A673 (cell line): ENCODE results near the gene SARS2. TPM values are rescaled to one million over a fixed set of nuclear protein-coding genes. Genes with fewer than 3 reads are reported as not detected.

Experiments used
- BruUV-seq: library from RNA; stranded (reverse); fragments of 400-500 nt; replicated peaks from 2 replicates; lab custom pipeline; 2021; lab: Mats Ljungman, UMichigan
- CTCF ChIA-PET: fragments of 300-600 bp; sonication (Branson Sonifier 250); formaldehyde crosslinking; loops from one replicate; lab custom pipeline; 2022; ENCODE audit warnings: antibody characterized with exemption; lab: Charles Lee
- POLR2A ChIA-PET: fragments of 300-600 bp; sonication (Branson Sonifier 250); formaldehyde crosslinking; loops from one replicate; lab custom pipeline; 2022; ENCODE audit warnings: antibody characterized with exemption; ENCODE audit not compliant: low non-redundant PET; lab: Charles Lee
- DNase-seq: peaks from one replicate; pipeline ENCODE4 v3.0.0-alpha.2; 2015; ENCODE audit warnings: low spot score
- H3K27ac ChIP-seq: fragments of 200-600 bp; sonication (generic); 2 replicates; pipeline ENCODE4 v1.5.1; 2016; ENCODE audit warnings: mixed run types, low read depth, mild to moderate bottlenecking, mixed read lengths, antibody characterized with exemption, low read length; ENCODE audit not compliant: poor library complexity, severe bottlenecking
- H3K27me3 ChIP-seq: fragments of 200-600 bp; sonication (generic); replicated peaks from 2 replicates; pipeline ENCODE4 v1.6.1; 2017; ENCODE audit warnings: mixed run types, low read depth, mild to moderate bottlenecking, mixed read lengths, antibody characterized with exemption, low read length; ENCODE audit not compliant: insufficient read depth, poor library complexity
- H3K36me3 ChIP-seq: fragments of 200-600 bp; sonication (generic); 2 replicates; pipeline ENCODE4 v1.6.1; 2016; ENCODE audit warnings: mixed run types, mild to moderate bottlenecking, mixed read lengths, antibody characterized with exemption, low read length; ENCODE audit not compliant: insufficient read depth, poor library complexity, severe bottlenecking
- H3K4me1 ChIP-seq: fragments of 200-600 bp; sonication (generic); 2 replicates; pipeline ENCODE4 v1.6.1; 2017; ENCODE audit warnings: mixed run types, mild to moderate bottlenecking, mixed read lengths, antibody characterized with exemption, low read length; ENCODE audit not compliant: insufficient read depth, poor library complexity, severe bottlenecking
- H3K4me3 ChIP-seq: fragments of 200-600 bp; sonication (generic); 2 replicates; pipeline ENCODE4 v1.5.1; 2016; ENCODE audit warnings: low read depth, mixed run types, mild to moderate bottlenecking, mixed read lengths, low read length; ENCODE audit not compliant: poor library complexity, severe bottlenecking
- H3K9me3 ChIP-seq: fragments of 200-600 bp; sonication (generic); 2 replicates; pipeline ENCODE4 v1.6.1; 2016; ENCODE audit warnings: mixed run types, low read depth, mild to moderate bottlenecking, mixed read lengths, antibody characterized with exemption, low read length; ENCODE audit not compliant: poor library complexity, severe bottlenecking
- CTCF ChIP-seq: fragments of 300-800, 200-600 bp; sonication (generic); conservative IDR thresholded peaks from 2 replicates; pipeline ENCODE4 v1.5.1; 2017; ENCODE audit warnings: low read depth, mild to moderate bottlenecking, antibody characterized with exemption, low read length, moderate library complexity, mixed read lengths
- EZH2 ChIP-seq: fragments of 200-600 bp; sonication (generic); IDR thresholded peaks from 2 replicates; pipeline ENCODE4 v1.6.1; 2017; ENCODE audit warnings: borderline replicate concordance, low read depth, mild to moderate bottlenecking, mixed read lengths, antibody characterized with exemption, low read length; ENCODE audit not compliant: poor library complexity, severe bottlenecking
- intact Hi-C: fragments of 100-400 bp; cut with micrococcal nuclease; formaldehyde crosslinking; loops from one replicate; pipeline ENCODE4 v1.10.0; 2022; ENCODE audit not compliant: unreplicated experiment
- total RNA-seq: library from RNA; stranded (reverse); gene quantifications from 2 replicates; pipeline ENCODE4 v1.2.3, GENCODE V29; 2021

Gene SARS2
- total RNA-seq, 1 experiment from 2014 or later: 58.6 TPM

GRCh38 chr19:38921420-38922274 is 8.9 kb downstream of the SARS2 start:
- TF ChIP-seq CTCF (no peak), EZH2 (no peak)
- BruUV-seq: no TSS peak
- CTCF ChIA-PET: no interaction called here

GRCh38 chr19:38920602-38921419 is 9.8 kb downstream of the SARS2 start:
- H3K9me3 ChIP-seq: no peaks in the 10 kb centered on the region
- DNase-seq: no peak
- H3K4me3 ChIP-seq: no peak overlapping the region
- no peaks in the 10 kb centered on the region for H3K27me3 ChIP-seq
- intact Hi-C loops: no loop called here
- H3K27ac ChIP-seq: no peak overlapping the region
- no TSS peak for BruUV-seq
- peaks cover 15% of the 10 kb centered on the region for H3K36me3 ChIP-seq
- no peak for TF ChIP-seq CTCF
- TF ChIP-seq EZH2: no peak
- ChIA-PET POLR2A (no interaction called here), CTCF (no interaction called here)
- no peaks in the 10 kb centered on the region for H3K4me1 ChIP-seq

More at GRCh38 chr19:38921420-38922274, 8.9 kb downstream of the SARS2 start:
- intact Hi-C loops: no loop called here
- Histone ChIP-seq H3K4me3 (no peak overlapping the region), H3K36me3 (peaks cover 20% of the 10 kb centered on the region), H3K9me3 (no peaks in the 10 kb centered on the region), H3K27ac (no peak overlapping the region), H3K4me1 (no peaks in the 10 kb centered on the region), H3K27me3 (no peaks in the 10 kb centered on the region)
- DNase-seq: no peak
- POLR2A ChIA-PET: no interaction called here

- no peak overlapping the region for H3K4me3 ChIP-seq
- intact Hi-C loops: no loop called here
- POLR2A ChIA-PET: interaction anchor here (0.6 kb wide), 1 partner anchor 88 kb away, joined by 3 read pairs; no protein-coding TSS in a partner anchor
- H3K27ac ChIP-seq: no peak overlapping the region
- no peaks in the 10 kb centered on the region for H3K4me1 ChIP-seq
- TF ChIP-seq EZH2 (no peak), CTCF (no peak)
- BruUV-seq: no TSS peak
- no peak for DNase-seq
- H3K27me3 ChIP-seq: no peaks in the 10 kb centered on the region
- CTCF ChIA-PET: no interaction called here
- peaks cover 13% of the 10 kb centered on the region for H3K36me3 ChIP-seq
- no peaks in the 10 kb centered on the region for H3K9me3 ChIP-seq
Observed at GRCh38 chr19:38919837-38920601, 10.5 kb downstream of the SARS2 start.
